Measurements from ENCODE around the gene DCC.

DCC gene

GRCh38 chr18:53536908-53537307, 1196.9 kb downstream of the DCC start:
- no peak for DNase-seq

DNA sequence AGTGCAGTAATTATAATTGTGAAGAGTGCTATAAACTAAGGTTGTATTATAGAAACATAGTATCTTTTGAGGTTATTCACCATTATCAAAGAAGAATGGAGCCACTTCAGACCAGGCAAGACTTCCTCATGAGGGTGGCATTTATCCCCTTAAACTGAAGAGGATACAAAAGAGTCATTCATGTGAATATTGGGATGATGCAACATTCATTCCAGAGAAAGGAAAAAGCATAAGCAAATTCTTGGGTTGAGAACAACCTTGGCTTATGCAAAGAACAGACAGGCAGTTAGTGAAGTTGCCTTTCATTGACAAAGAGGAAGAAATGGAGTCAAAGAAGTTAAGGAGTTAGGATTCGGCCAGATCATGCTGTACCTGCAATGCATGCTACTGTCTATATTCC, 1201.9 kb downstream of the DCC start:
- no peak for DNase-seq

- DNase-seq, result no peak
These were observed 1203.7 kb downstream of the DCC start for GRCh38 chr18:53543711-53544110.

GRCh38 chr18:53544917-53545316, 1204.9 kb downstream of the DCC start:
- DNase-seq, result no peak

GRCh38 chr18:53551868-53552426, 1212.0 kb downstream of the DCC start:
- DNase-seq, result no peak

GRCh38 chr18:53553030-53553429, 1213.0 kb downstream of the DCC start:
- DNase-seq, result no peak

DNA sequence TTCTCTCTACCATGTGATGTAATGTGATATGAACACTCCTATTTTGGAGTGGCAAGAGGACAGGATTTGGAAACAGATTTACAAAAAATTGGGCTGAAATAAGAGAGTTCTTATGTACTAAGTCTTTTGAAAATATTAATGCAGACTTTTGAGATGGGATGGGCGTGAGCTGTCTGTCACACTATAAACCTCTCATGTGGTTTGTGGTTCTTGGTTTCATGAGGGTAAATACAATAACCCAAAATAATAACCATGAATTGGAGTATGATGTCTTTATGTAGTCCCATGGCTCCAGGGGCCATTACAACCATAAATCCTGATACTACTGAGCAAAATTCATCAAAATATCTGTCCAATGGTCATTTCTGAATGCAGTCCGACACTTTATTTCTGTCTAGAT, 1216.5 kb downstream of the DCC start:
- no peak for DNase-seq

- no peak for DNase-seq
These were observed 1220.5 kb downstream of the DCC start for GRCh38 chr18:53560546-53560945.

- DNase-seq, result no peak
These were observed 1226.6 kb downstream of the DCC start for GRCh38 chr18:53566626-53567025.

DNA sequence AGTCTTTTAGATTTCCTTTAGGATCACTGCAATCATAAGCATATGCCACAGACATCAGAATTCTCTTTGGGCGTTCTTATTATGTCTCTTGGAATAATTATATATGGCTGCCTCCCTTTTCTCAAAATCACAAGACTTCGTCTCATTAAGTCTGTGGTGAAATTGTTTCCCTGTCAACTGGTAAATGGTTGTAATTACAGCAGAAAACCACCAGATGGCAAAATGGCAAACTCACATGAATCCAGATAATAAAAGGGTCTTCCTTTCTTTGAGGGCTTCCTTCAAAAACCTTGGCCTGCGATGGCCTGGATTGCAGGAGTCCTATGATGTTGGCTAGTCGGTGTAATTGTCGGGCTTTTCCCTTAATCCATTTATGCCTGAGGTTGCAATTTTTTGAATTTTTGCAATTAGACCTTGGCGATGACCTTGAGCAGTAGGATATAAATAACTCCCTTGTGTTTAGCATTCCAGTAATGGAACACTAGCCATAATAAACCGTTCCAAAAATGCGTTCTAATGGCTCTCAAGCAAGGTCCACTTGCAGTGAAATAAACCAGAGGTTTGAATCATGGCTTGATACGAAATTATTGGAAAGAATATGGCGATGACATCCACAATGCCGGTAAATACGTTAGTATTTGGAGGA, 1228.1 kb downstream of the DCC start:
- no peak for DNase-seq
